Hepatocyte (in vitro differentiated cells): Measurements from ENCODE around the gene RPIA. TPM values are rescaled to one million over a fixed set of nuclear protein-coding genes. Genes with fewer than 3 reads are reported as not detected.
"Not testable (repeated sequence)": the region's sequence is repeated elsewhere in the genome, so short reads cannot be mapped to it uniquely, and the experiment has no call there.

Experiments
- DNase-seq: peaks from one replicate; pipeline ENCODE4 v3.0.0-alpha.2; 2016; ENCODE audit warnings: low spot score
- H2AFZ ChIP-seq: fragments of 200-600 bp; sonication (generic); 2 replicates; pipeline ENCODE4 v1.6.0; 2016; ENCODE audit warnings: antibody characterized with exemption, mild to moderate bottlenecking
- H3K27ac ChIP-seq: fragments of 200-600 bp; sonication (generic); 2 replicates; pipeline ENCODE4 v1.5.1; 2016; ENCODE audit warnings: mild to moderate bottlenecking
- H3K27me3 ChIP-seq: fragments of 200-600 bp; sonication (generic); 2 replicates; pipeline ENCODE4 v1.6.1; 2016
- H3K36me3 ChIP-seq: fragments of 200-600 bp; sonication (generic); replicated peaks from 2 replicates; pipeline ENCODE4 v1.5.1; 2016; ENCODE audit warnings: low read depth; ENCODE audit not compliant: insufficient read depth
- H3K4me1 ChIP-seq: fragments of 200-600 bp; sonication (generic); 2 replicates; pipeline ENCODE4 v1.5.1; 2016; ENCODE audit warnings: mild to moderate bottlenecking, moderate library complexity; ENCODE audit not compliant: insufficient read depth
- H3K4me2 ChIP-seq: fragments of 200-600 bp; sonication (generic); 2 replicates; pipeline ENCODE4 v1.6.0; 2016
- H3K4me3 ChIP-seq: fragments of 200-600 bp; sonication (generic); 2 replicates; pipeline ENCODE4 v1.5.1; 2016; ENCODE audit warnings: mild to moderate bottlenecking
- H3K79me2 ChIP-seq: fragments of 200-600 bp; sonication (generic); 2 replicates; pipeline ENCODE4 v1.6.0; 2017; ENCODE audit warnings: mild to moderate bottlenecking
- H3K9me2 ChIP-seq: fragments of 200-600 bp; sonication (generic); replicated peaks from 2 replicates; pipeline ENCODE4 v1.6.0; 2017; ENCODE audit warnings: mild to moderate bottlenecking; ENCODE audit not compliant: insufficient read depth
- H3K9me3 ChIP-seq: fragments of 200-600 bp; sonication (generic); 2 replicates; pipeline ENCODE4 v1.5.1; 2016; ENCODE audit warnings: low read depth, mild to moderate bottlenecking
- H4K20me1 ChIP-seq: fragments of 200-600 bp; sonication (generic); 2 replicates; pipeline ENCODE4 v1.6.0; 2016; ENCODE audit warnings: mild to moderate bottlenecking; ENCODE audit not compliant: insufficient read depth, poor library complexity, severe bottlenecking
- EZH2 ChIP-seq: fragments of 200-600 bp; sonication (generic); IDR thresholded peaks from 2 replicates; pipeline ENCODE4 v1.6.1; 2016; ENCODE audit warnings: antibody characterized with exemption, mild to moderate bottlenecking, borderline replicate concordance
- EZH2phosphoT487 ChIP-seq: fragments of 200-600 bp; sonication (generic); IDR thresholded peaks from one replicate; pipeline ENCODE4 v1.6.1; 2018; ENCODE audit warnings: antibody characterized with exemption, mild to moderate bottlenecking, low read depth, moderate library complexity; ENCODE audit not compliant: unreplicated experiment, severe bottlenecking
- WGBS: methylation state at CpG from one replicate; pipeline ENCODE4 v1.1.6; 2016; ENCODE audit warnings: low lambda C conversion rate; ENCODE audit errors: missing lambda C conversion rate; 5-methylcytosine and 5-hydroxymethylcytosine counted together
- polyA plus RNA-seq: library from polyadenylated mRNA; unstranded; fragments of >200 nt; fragmentation: Nextera tagmentation; extraction: Ambion mirVana; gene quantifications from 2 replicates; pipeline ENCODE4 v1.2.1, GENCODE V29; 2016
- total RNA-seq: library from RNA; depleted of rRNA; stranded (reverse); fragments of >200 nt; gene quantifications from 2 replicates; pipeline ENCODE4 v1.2.3, GENCODE V29; 2014
- TF ChIP-seq, protein P1 (sequence below): fragments of 200-600 bp; sonication (generic); IDR thresholded peaks from 2 replicates; pipeline ENCODE4 v1.5.1; 2016; ENCODE audit warnings: antibody characterized with exemption, mild to moderate bottlenecking; ENCODE audit not compliant: poor library complexity

RPIA gene
- total RNA-seq (7.0 and 7.7 TPM in 2 replicates), polyA plus RNA-seq (14.8 and 17.6 TPM in 2 replicates)

DNA sequence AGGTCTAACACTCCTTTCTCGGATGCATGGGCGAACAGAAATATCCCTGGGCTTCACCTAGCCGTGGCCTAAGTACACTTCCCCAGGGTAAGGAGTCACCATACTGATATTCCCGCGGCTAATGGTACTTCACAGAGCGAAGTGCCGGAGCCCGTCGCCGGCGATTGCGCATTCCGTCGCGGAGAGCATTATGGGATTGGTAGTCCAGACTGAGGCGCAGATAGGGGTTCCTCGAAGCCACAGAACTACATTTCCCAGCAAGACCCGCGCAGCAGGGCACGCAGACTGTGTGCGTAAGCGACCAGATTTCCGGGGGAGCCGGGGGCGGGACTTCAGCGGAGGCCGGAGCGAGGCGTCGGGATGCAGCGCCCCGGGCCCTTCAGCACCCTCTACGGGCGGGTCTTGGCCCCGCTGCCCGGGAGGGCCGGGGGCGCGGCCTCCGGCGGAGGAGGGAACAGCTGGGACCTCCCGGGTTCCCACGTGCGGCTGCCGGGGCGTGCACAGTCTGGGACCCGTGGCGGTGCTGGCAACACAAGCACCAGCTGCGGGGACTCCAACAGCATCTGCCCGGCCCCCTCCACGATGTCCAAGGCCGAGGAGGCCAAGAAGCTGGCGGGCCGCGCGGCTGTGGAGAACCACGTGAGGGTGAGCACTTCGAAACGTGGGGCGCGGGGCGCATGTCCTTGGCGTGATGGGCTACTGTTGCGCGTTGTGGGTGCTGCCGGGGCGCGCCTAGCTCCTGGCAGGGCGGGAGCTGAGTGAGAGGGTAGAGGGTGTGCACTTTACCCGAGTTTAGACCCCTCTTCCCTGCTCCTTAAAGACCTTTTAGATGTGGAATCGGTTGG is at the start of gene RPIA:
Gene RPIA (plus strand): TSS at position 335 of the 845 bp plus-strand sequence. CDS start 26 bp downstream, at position 361.
- Histone ChIP-seq H3K4me1 (peaks cover 6% of the 10 kb centered on the region), H3K9me3 (peaks cover 4% of the 10 kb centered on the region), H3K79me2 (peaks cover 63% of the 10 kb centered on the region), H3K27ac (peak within 1 kb of the TSS; percentile 87), H4K20me1 (no peaks in the 10 kb centered on the region), H3K4me2 (peak within 1 kb of the TSS; percentile 93), H3K36me3 (no peaks in the 10 kb centered on the region), H2AFZ (peak within 1 kb of the TSS; percentile 95), H3K27me3 (no peaks in the 10 kb centered on the region), H3K9me2 (no peaks in the 10 kb centered on the region), H3K4me3 (peak within 1 kb of the TSS; percentile 85)
- no peak for TF ChIP-seq EZH2phosphoT487
- TF ChIP-seq, protein P1, sequence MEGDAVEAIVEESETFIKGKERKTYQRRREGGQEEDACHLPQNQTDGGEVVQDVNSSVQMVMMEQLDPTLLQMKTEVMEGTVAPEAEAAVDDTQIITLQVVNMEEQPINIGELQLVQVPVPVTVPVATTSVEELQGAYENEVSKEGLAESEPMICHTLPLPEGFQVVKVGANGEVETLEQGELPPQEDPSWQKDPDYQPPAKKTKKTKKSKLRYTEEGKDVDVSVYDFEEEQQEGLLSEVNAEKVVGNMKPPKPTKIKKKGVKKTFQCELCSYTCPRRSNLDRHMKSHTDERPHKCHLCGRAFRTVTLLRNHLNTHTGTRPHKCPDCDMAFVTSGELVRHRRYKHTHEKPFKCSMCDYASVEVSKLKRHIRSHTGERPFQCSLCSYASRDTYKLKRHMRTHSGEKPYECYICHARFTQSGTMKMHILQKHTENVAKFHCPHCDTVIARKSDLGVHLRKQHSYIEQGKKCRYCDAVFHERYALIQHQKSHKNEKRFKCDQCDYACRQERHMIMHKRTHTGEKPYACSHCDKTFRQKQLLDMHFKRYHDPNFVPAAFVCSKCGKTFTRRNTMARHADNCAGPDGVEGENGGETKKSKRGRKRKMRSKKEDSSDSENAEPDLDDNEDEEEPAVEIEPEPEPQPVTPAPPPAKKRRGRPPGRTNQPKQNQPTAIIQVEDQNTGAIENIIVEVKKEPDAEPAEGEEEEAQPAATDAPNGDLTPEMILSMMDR = peak; percentile 72
- no peak for TF ChIP-seq EZH2
- under 1% methylated on average over 51 of the region's 71 CpGs for WGBS
- peak; percentile 98 for DNase-seq

DNA sequence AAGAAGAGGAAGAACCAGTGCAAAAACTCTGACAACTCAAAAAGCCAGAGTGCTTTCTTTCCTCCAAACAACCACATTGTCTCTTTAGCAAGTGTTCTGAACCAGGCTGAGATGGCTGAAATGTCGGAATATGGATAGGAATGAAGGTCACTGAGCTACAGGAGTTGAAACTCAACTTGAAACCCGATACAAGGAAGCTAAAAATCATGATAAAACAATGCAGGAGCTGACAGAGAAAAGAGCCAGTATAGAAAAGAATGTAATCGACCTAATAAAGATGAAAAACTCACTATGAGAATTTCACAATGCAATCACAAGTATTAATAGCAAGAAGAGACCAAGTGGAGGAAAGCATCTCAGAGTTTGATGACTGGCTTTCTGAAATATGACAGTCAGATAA is 49.2 kb upstream of the RPIA start:
- Histone ChIP-seq H2AFZ (no peak overlapping the region), H4K20me1 (no peaks in the 10 kb centered on the region), H3K27me3 (no peaks in the 10 kb centered on the region), H3K27ac (no peak overlapping the region), H3K4me1 (no peaks in the 10 kb centered on the region), H3K79me2 (no peaks in the 10 kb centered on the region), H3K4me2 (no peak overlapping the region), H3K9me3 (no peaks in the 10 kb centered on the region), H3K9me2 (no peaks in the 10 kb centered on the region), H3K4me3 (no peak overlapping the region), H3K36me3 (no peaks in the 10 kb centered on the region)
- TF ChIP-seq, protein P1 = no peak
- TF ChIP-seq EZH2 (no peak), EZH2phosphoT487 (no peak)
- WGBS = 65% methylated on average over 3 of the region's 3 CpGs
- no peak for DNase-seq

GRCh38 chr2:88645291-88645882 is 46.1 kb upstream of the RPIA start:
- H3K4me1 ChIP-seq, H3K27ac ChIP-seq, H3K79me2 ChIP-seq, H4K20me1 ChIP-seq, DNase-seq, H3K36me3 ChIP-seq, H3K4me3 ChIP-seq, H3K9me3 ChIP-seq, H3K4me2 ChIP-seq, H2AFZ ChIP-seq, H3K9me2 ChIP-seq, H3K27me3 ChIP-seq: not testable (repeated sequence)
- WGBS = 73% methylated on average over 2 of the region's 2 CpGs

DNA sequence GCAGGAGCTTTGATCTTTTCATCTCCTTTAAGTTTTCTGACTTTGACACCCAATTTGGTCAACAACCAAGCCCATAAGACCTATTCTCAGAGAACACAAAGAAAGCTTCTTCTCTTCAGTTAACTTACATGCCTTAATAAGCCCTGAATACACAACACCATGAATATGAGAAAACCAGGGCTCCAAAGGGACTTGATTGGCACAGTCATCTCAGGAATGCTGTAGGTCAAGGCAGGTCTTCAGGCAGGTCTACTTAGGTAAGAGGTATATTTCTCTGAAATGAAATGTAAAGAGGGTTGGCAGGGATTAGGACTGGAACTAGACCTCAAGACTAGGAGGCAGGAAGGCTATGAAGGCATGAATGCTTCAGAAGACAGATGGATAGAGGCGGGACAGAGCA is 39.8 kb upstream of the RPIA start:
- Histone ChIP-seq H3K79me2 (no peaks in the 10 kb centered on the region), H3K9me2 (no peaks in the 10 kb centered on the region), H3K9me3 (no peaks in the 10 kb centered on the region), H3K36me3 (no peaks in the 10 kb centered on the region), H2AFZ (no peak overlapping the region), H3K4me1 (peaks cover 6% of the 10 kb centered on the region), H3K4me3 (no peak overlapping the region), H3K27me3 (no peaks in the 10 kb centered on the region), H3K27ac (no peak overlapping the region), H4K20me1 (no peaks in the 10 kb centered on the region), H3K4me2 (no peak overlapping the region)
- 87% methylated on average over 1 of the region's 1 CpG for WGBS
- TF ChIP-seq, protein P1 = no peak
- TF ChIP-seq EZH2 (no peak), EZH2phosphoT487 (no peak)
- no peak for DNase-seq
